ENCODE measurements around the gene CDR2. TPM values are rescaled to one million over a fixed set of nuclear protein-coding genes. Genes with fewer than 3 reads are reported as not detected.

CDR2 gene
- total and polyA plus RNA-seq, 2 experiments from 2014 or later = 26.7 to 30.9 TPM

GRCh38 chr16:22342082-22342481, 32.3 kb downstream of the CDR2 start:
- Histone ChIP-seq H3K27ac (no peak overlapping the region), H4K20me1 (ENCODE audit: insufficient read depth, poor library complexity, severe bottlenecking) (no peaks in the 10 kb centered on the region), H3K79me2 (no peaks in the 10 kb centered on the region), H3K9me2 (replicated peaks; ENCODE audit: insufficient read depth) (no peaks in the 10 kb centered on the region), H3K27me3 (no peaks in the 10 kb centered on the region), H3K4me3 (no peak overlapping the region), H3K9me3 (ENCODE audit: low read depth) (peaks cover 14% of the 10 kb centered on the region), H2AFZ (no peak overlapping the region), H3K4me1 (ENCODE audit: insufficient read depth) (no peaks in the 10 kb centered on the region), H3K4me2 (no peak overlapping the region), H3K36me3 (replicated peaks; ENCODE audit: insufficient read depth, low read depth) (no peaks in the 10 kb centered on the region)
- no peak for DNase-seq (ENCODE audit: low spot score)
- TF ChIP-seq EZH2 (IDR thresholded peaks at IDR 0.05; ENCODE audit: borderline replicate concordance) = no peak
- TF ChIP-seq EZH2phosphoT487 (IDR thresholded peaks at IDR 0.05; ENCODE audit: low read depth, severe bottlenecking, unreplicated experiment) = no peak
- no peak for TF ChIP-seq CTCF (IDR thresholded peaks at IDR 0.05; ENCODE audit: poor library complexity)
- WGBS (ENCODE audit: low lambda C conversion rate, missing lambda C conversion rate) = 99% methylated on average over 2 of the region's 2 CpGs

- Histone ChIP-seq H3K4me2 (no peak overlapping the region), H4K20me1 (ENCODE audit: insufficient read depth, poor library complexity, severe bottlenecking) (no peaks in the 10 kb centered on the region), H3K36me3 (replicated peaks; ENCODE audit: insufficient read depth, low read depth) (no peaks in the 10 kb centered on the region), H3K9me2 (replicated peaks; ENCODE audit: insufficient read depth) (no peaks in the 10 kb centered on the region), H3K79me2 (peaks cover 4% of the 10 kb centered on the region), H3K27ac (no peak overlapping the region), H3K9me3 (ENCODE audit: low read depth) (peaks cover 26% of the 10 kb centered on the region), H3K27me3 (no peaks in the 10 kb centered on the region), H3K4me3 (no peak overlapping the region), H3K4me1 (ENCODE audit: insufficient read depth) (no peaks in the 10 kb centered on the region), H2AFZ (no peak overlapping the region)
- no peak for DNase-seq (ENCODE audit: low spot score)
- TF ChIP-seq CTCF (IDR thresholded peaks at IDR 0.05; ENCODE audit: poor library complexity) = no peak
These were observed 33.5 kb downstream of the CDR2 start for GRCh38 chr16:22340945-22341344.

- no peak for DNase-seq (ENCODE audit: low spot score)
- H3K9me3 ChIP-seq (ENCODE audit: low read depth) = peaks cover 26% of the 10 kb centered on the region
- no peak overlapping the region for H2AFZ ChIP-seq
- WGBS (ENCODE audit: low lambda C conversion rate, missing lambda C conversion rate) = 96% methylated on average over 4 of the region's 4 CpGs
- no peaks in the 10 kb centered on the region for H3K27me3 ChIP-seq
- H3K27ac ChIP-seq = no peak overlapping the region
- no peaks in the 10 kb centered on the region for H3K9me2 ChIP-seq (replicated peaks; ENCODE audit: insufficient read depth)
- no peaks in the 10 kb centered on the region for H3K4me1 ChIP-seq (ENCODE audit: insufficient read depth)
- no peak for TF ChIP-seq CTCF (IDR thresholded peaks at IDR 0.05; ENCODE audit: poor library complexity)
- no peak for TF ChIP-seq EZH2 (IDR thresholded peaks at IDR 0.05; ENCODE audit: borderline replicate concordance)
- TF ChIP-seq EZH2phosphoT487 (IDR thresholded peaks at IDR 0.05; ENCODE audit: low read depth, severe bottlenecking, unreplicated experiment) = no peak
- no peak overlapping the region for H3K4me3 ChIP-seq
- no peaks in the 10 kb centered on the region for H3K36me3 ChIP-seq (replicated peaks; ENCODE audit: insufficient read depth, low read depth)
- H3K79me2 ChIP-seq = peaks cover 4% of the 10 kb centered on the region
- H3K4me2 ChIP-seq = no peak overlapping the region
- H4K20me1 ChIP-seq (ENCODE audit: insufficient read depth, poor library complexity, severe bottlenecking) = no peaks in the 10 kb centered on the region
These were observed 36.4 kb downstream of the CDR2 start for GRCh38 chr16:22337849-22338635.

- H3K27me3 ChIP-seq = no peaks in the 10 kb centered on the region
- no peak overlapping the region for H2AFZ ChIP-seq
- H4K20me1 ChIP-seq (ENCODE audit: insufficient read depth, poor library complexity, severe bottlenecking) = no peaks in the 10 kb centered on the region
- H3K36me3 ChIP-seq (replicated peaks; ENCODE audit: insufficient read depth, low read depth) = no peaks in the 10 kb centered on the region
- no peak overlapping the region for H3K4me3 ChIP-seq
- H3K79me2 ChIP-seq = peaks cover 4% of the 10 kb centered on the region
- peaks cover 26% of the 10 kb centered on the region for H3K9me3 ChIP-seq (ENCODE audit: low read depth)
- H3K9me2 ChIP-seq (replicated peaks; ENCODE audit: insufficient read depth) = no peaks in the 10 kb centered on the region
- DNase-seq (ENCODE audit: low spot score) = no peak
- TF ChIP-seq EZH2phosphoT487 (IDR thresholded peaks at IDR 0.05; ENCODE audit: low read depth, severe bottlenecking, unreplicated experiment) = no peak
- no peak for TF ChIP-seq CTCF (IDR thresholded peaks at IDR 0.05; ENCODE audit: poor library complexity)
- TF ChIP-seq EZH2 (IDR thresholded peaks at IDR 0.05; ENCODE audit: borderline replicate concordance) = no peak
- no peak overlapping the region for H3K4me2 ChIP-seq
- H3K27ac ChIP-seq = no peak overlapping the region
- no peaks in the 10 kb centered on the region for H3K4me1 ChIP-seq (ENCODE audit: insufficient read depth)
These were observed 37.4 kb downstream of the CDR2 start for GRCh38 chr16:22337045-22337444.
